HG03520 (cell line): ENCODE measurements around the gene ZNF649.

Experiments used
- ATAC-seq: cut with Tn5 transposase; IDR thresholded peaks from one replicate; pipeline ENCODE4 v1.9.1; 2021; ENCODE audit warnings: mild to moderate bottlenecking, moderate library complexity; ENCODE audit not compliant: unreplicated experiment

Gene ZNF649

GRCh38 chr19:51889934-51890333 lies 14.9 kb downstream of the ZNF649 start:
- ATAC-seq: no peak

GRCh38 chr19:51887522-51888498 lies 17.0 kb downstream of the ZNF649 start, which contains the start of gene ZNF577:
Gene ZNF577, minus strand, starts transcription at chr19:51887951. Its CDS starts 7,569 bp downstream, at chr19:51880382.
- ATAC-seq: no peak

GRCh38 chr19:51884713-51885112 lies 20.1 kb downstream of the ZNF649 start:
- no peak for ATAC-seq

GRCh38 chr19:51882518-51882917 lies 22.3 kb downstream of the ZNF649 start:
- ATAC-seq: no peak

GRCh38 chr19:51873097-51873496 lies 31.7 kb downstream of the ZNF649 start:
- ATAC-seq: no peak

GRCh38 chr19:51861870-51862622 lies 42.8 kb downstream of the ZNF649 start:
- ATAC-seq: no peak
